Thoracic aorta (tissue), 2 donors: Measurements from ENCODE around the gene ICA1L. TPM values are rescaled to one million over a fixed set of nuclear protein-coding genes. Genes with fewer than 3 reads are reported as not detected.

Source experiments
- ATAC-seq: fragments of 150-250 bp; one replicate; pipeline ENCODE4 v1.8.0; 2017; ENCODE audit warnings: low read depth; ENCODE audit not compliant: insufficient number of reproducible peaks, low FRiP score
- DNase-seq: peaks from one replicate; pipeline ENCODE4 v3.0.0-alpha.2; 2020; ENCODE audit warnings: low spot score
- H3K27ac ChIP-seq, 2 donors: fragments of 200-600 bp; sonication (generic); 1 replicate in 1 of 2; 2 replicates in 1 of 2; pipeline ENCODE4 v1.5.1; 2016; ENCODE audit warnings: mild to moderate bottlenecking in 2 of 2, moderate library complexity in 2 of 2
- H3K27me3 ChIP-seq: fragments of 200-600 bp; sonication (generic); replicated peaks from 2 replicates; pipeline ENCODE4 v1.6.0; 2016; ENCODE audit warnings: mild to moderate bottlenecking; ENCODE audit not compliant: insufficient read depth
- H3K36me3 ChIP-seq: fragments of 200-600 bp; sonication (generic); one replicate; pipeline ENCODE4 v1.5.1; 2016
- H3K4me1 ChIP-seq, 2 donors: fragments of 200-600 bp; sonication (generic); 1 replicate in 1 of 2; 2 replicates in 1 of 2; pipeline versions ENCODE4 v1.5.1 to v1.6.0; 2016; ENCODE audit warnings: low read depth in 2 of 2, mild to moderate bottlenecking in 1 of 2; ENCODE audit not compliant: control insufficient read depth in 1 of 2
- H3K4me3 ChIP-seq: fragments of 200-600 bp; sonication (generic); 2 replicates; pipeline ENCODE4 v1.5.1; 2016; ENCODE audit warnings: mild to moderate bottlenecking
- H3K9me3 ChIP-seq: fragments of 200-600 bp; sonication (generic); 2 replicates; pipeline ENCODE4 v1.5.1; 2016
- total RNA-seq, 2 donors: library from RNA; depleted of rRNA; stranded (reverse); fragments of >200 nt; gene quantifications; one replicate each; pipeline versions ENCODE4 v1.1.0 to v1.2.3, GENCODE V29; 2016
- TF ChIP-seq, protein P1 (sequence below): fragments of 200-600 bp; sonication (generic); IDR thresholded peaks from one replicate; pipeline ENCODE4 v1.5.1; 2019; ENCODE audit warnings: antibody characterized with exemption

The ICA1L gene
- total RNA-seq, 2 donors from 2014 or later = 12.9 to 13.7 TPM

- H3K4me1 ChIP-seq = no peaks in the 10 kb centered on the region
- H3K4me3 ChIP-seq = no peak overlapping the region
- ATAC-seq = no peak
- no peak for DNase-seq
- TF ChIP-seq, protein P1, sequence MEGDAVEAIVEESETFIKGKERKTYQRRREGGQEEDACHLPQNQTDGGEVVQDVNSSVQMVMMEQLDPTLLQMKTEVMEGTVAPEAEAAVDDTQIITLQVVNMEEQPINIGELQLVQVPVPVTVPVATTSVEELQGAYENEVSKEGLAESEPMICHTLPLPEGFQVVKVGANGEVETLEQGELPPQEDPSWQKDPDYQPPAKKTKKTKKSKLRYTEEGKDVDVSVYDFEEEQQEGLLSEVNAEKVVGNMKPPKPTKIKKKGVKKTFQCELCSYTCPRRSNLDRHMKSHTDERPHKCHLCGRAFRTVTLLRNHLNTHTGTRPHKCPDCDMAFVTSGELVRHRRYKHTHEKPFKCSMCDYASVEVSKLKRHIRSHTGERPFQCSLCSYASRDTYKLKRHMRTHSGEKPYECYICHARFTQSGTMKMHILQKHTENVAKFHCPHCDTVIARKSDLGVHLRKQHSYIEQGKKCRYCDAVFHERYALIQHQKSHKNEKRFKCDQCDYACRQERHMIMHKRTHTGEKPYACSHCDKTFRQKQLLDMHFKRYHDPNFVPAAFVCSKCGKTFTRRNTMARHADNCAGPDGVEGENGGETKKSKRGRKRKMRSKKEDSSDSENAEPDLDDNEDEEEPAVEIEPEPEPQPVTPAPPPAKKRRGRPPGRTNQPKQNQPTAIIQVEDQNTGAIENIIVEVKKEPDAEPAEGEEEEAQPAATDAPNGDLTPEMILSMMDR = no peak
- no peaks in the 10 kb centered on the region for H3K36me3 ChIP-seq
- H3K27ac ChIP-seq = no peak overlapping the region
- no peaks in the 10 kb centered on the region for H3K27me3 ChIP-seq
- no peaks in the 10 kb centered on the region for H3K9me3 ChIP-seq
These were observed 84.7 kb downstream of the ICA1L start for GRCh38 chr2:202786842-202787241.

GRCh38 chr2:202782940-202783558, 88.5 kb downstream of the ICA1L start:
- Histone ChIP-seq H3K36me3 (no peaks in the 10 kb centered on the region), H3K4me3 (no peak overlapping the region), H3K4me1 (no peaks in the 10 kb centered on the region), H3K9me3 (no peaks in the 10 kb centered on the region), H3K27me3 (no peaks in the 10 kb centered on the region), H3K27ac (no peak overlapping the region)
- ATAC-seq = no peak
- no peak for DNase-seq
- TF ChIP-seq, protein P1 = no peak

- DNase-seq (no peak), ATAC-seq (no peak)
- H3K36me3 ChIP-seq = no peaks in the 10 kb centered on the region
- H3K27me3 ChIP-seq = no peaks in the 10 kb centered on the region
- TF ChIP-seq, protein P1 = no peak
- H3K9me3 ChIP-seq = no peaks in the 10 kb centered on the region
- H3K4me1 ChIP-seq = no peaks in the 10 kb centered on the region
- H3K27ac ChIP-seq = no peak overlapping the region
- no peak overlapping the region for H3K4me3 ChIP-seq
These were observed 91.0 kb downstream of the ICA1L start for GRCh38 chr2:202780514-202781021.

GRCh38 chr2:202778217-202778616, 93.3 kb downstream of the ICA1L start:
- DNase-seq (no peak), ATAC-seq (no peak)
- H3K4me1 ChIP-seq = no peaks in the 10 kb centered on the region
- H3K27me3 ChIP-seq = no peaks in the 10 kb centered on the region
- TF ChIP-seq, protein P1 = no peak
- H3K9me3 ChIP-seq = no peaks in the 10 kb centered on the region
- H3K4me3 ChIP-seq = no peak overlapping the region
- no peaks in the 10 kb centered on the region for H3K36me3 ChIP-seq
- H3K27ac ChIP-seq = no peak overlapping the region

DNA sequence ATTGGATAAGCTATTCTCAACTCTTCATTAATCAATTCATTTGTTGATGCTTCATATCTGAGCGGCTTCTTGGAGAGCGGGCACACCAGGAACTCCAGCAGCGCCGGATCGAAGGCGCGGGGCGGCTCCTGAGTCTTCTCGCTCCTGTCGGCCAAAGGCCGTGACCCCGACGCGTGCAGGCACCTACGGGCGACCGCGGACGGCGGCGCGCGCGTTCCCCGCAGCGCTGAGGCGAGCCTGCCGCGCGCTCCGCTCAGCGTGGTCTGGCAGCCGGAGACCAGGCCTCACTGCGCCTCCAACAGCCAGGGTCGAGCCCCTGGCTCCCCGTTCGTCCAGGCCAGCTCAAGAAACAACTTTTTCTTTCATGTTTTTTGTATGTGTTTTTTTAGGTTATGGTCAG, 97.5 kb downstream of the ICA1L start:
- no peaks in the 10 kb centered on the region for H3K36me3 ChIP-seq
- TF ChIP-seq, protein P1 = no peak
- no peaks in the 10 kb centered on the region for H3K9me3 ChIP-seq
- H3K27me3 ChIP-seq = no peaks in the 10 kb centered on the region
- DNase-seq (no peak), ATAC-seq (no peak)
- no peak overlapping the region for H3K4me3 ChIP-seq
- H3K27ac ChIP-seq = no peak overlapping the region
- no peaks in the 10 kb centered on the region for H3K4me1 ChIP-seq
